H1 (cell line): ENCODE results near the gene LHFPL3. TPM values are rescaled to one million over a fixed set of nuclear protein-coding genes. Genes with fewer than 3 reads are reported as not detected.

ENCODE experiments used
- TCF12 ChIP-seq: IDR thresholded peaks from 2 replicates; pipeline ENCODE4 v1.6.1; 2011; ENCODE audit warnings: low read depth, mild to moderate bottlenecking, low read length
- polyA plus RNA-seq, 7 experiments: library from polyadenylated mRNA; depleted of rRNA in 3 of 7; stranded (reverse) in 5 of 7; unstranded in 2 of 7; fragments of >200 nt in 5 of 7; fragments of 200-250 nt in 2 of 7; gene quantifications; 1 replicate in 5 of 7; 2 replicates in 1 of 7; 4 replicates in 1 of 7; pipeline versions ENCODE4 v1.2.1 to v1.2.3, GENCODE V29; 2011 to 2013; ENCODE audit warnings: missing spikeins in 2 of 7, mixed read lengths in 2 of 7
- total RNA-seq: library from RNA; stranded (reverse); fragmentation: NEBNext Ultra II Directional; extraction: Animal tissue kit (Norgen Biotek cat#: 25700); gene quantifications from 2 replicates; pipeline ENCODE4 v1.2.1, GENCODE V29; 2021

The LHFPL3 gene
- total and polyA plus RNA-seq, 2 of the 8 experiments (the other 6 are each of a cell fraction or from before 2014, with no cell fraction given) = 0.24 to 0.50 TPM

DNA sequence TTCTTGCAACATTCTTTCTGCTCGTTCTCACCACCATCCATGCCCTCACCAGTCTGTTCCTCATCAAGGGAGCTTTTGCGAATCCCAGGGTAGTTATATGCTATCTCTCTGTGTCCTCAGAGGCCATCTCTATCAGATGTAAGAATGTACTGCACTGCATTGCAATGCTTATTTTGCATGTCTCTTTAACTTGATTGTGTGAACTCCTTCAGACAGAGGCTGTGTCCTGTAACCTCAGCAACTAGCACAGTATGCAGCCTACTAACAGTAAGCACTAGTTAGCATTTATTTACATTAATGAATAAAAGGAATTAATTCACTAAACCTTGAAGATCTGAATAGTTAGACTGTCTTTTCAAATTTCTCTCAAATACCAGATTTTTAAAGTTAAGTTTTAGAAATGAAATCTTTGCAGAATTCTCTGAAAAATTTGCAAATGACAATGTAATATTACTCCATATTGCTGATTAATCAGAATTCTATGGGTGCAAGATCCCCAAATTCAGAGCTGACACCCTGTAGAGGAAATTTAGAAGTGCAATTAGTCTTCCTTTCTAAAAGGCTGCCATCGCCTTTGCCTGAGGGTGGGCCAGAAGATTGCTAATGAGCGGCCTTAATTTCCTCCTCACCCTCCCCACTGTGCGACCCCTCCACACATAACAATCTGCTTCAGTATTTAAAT lies 10.3 kb upstream of the LHFPL3 start (continued):
- TF ChIP-seq TCF12 = no peak
